Omental fat pad (tissue), 4 donors: ENCODE data around the gene TDO2. TPM values are rescaled to one million over a fixed set of nuclear protein-coding genes. Genes with fewer than 3 reads are reported as not detected.

Experiments used
- ATAC-seq: fragments of 150-250 bp; one replicate; pipeline ENCODE4 v1.9.1; 2016; ENCODE audit warnings: mild to moderate bottlenecking, moderate library complexity; ENCODE audit not compliant: low FRiP score
- DNase-seq: peaks from one replicate; pipeline ENCODE4 v3.0.0-alpha.2; 2019; ENCODE audit warnings: low spot score
- total RNA-seq, 4 donors: library from RNA; depleted of rRNA; stranded (reverse); fragments of >200 nt; gene quantifications; one replicate each; pipeline ENCODE4 v1.1.0, GENCODE V29; 2016
- TF ChIP-seq, protein P1 (sequence below), 3 donors: fragments of 450-650 bp; IDR thresholded peaks; one replicate each; pipeline ENCODE4 v1.5.1; 2016 to 2017; ENCODE audit warnings: antibody characterized with exemption in 3 of 3, mild to moderate bottlenecking in 3 of 3, moderate library complexity in 2 of 3

Gene TDO2
- total RNA-seq, 4 donors from 2014 or later = 0.36 TPM; not detected in 3

- TF ChIP-seq, protein P1, sequence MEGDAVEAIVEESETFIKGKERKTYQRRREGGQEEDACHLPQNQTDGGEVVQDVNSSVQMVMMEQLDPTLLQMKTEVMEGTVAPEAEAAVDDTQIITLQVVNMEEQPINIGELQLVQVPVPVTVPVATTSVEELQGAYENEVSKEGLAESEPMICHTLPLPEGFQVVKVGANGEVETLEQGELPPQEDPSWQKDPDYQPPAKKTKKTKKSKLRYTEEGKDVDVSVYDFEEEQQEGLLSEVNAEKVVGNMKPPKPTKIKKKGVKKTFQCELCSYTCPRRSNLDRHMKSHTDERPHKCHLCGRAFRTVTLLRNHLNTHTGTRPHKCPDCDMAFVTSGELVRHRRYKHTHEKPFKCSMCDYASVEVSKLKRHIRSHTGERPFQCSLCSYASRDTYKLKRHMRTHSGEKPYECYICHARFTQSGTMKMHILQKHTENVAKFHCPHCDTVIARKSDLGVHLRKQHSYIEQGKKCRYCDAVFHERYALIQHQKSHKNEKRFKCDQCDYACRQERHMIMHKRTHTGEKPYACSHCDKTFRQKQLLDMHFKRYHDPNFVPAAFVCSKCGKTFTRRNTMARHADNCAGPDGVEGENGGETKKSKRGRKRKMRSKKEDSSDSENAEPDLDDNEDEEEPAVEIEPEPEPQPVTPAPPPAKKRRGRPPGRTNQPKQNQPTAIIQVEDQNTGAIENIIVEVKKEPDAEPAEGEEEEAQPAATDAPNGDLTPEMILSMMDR (IDR thresholded peaks at IDR 0.05) = no peak
- no peak for ATAC-seq
- DNase-seq = no peak
Observed at GRCh38 chr4:155904331-155904730, 835 bp downstream of the TDO2 start.

DNA sequence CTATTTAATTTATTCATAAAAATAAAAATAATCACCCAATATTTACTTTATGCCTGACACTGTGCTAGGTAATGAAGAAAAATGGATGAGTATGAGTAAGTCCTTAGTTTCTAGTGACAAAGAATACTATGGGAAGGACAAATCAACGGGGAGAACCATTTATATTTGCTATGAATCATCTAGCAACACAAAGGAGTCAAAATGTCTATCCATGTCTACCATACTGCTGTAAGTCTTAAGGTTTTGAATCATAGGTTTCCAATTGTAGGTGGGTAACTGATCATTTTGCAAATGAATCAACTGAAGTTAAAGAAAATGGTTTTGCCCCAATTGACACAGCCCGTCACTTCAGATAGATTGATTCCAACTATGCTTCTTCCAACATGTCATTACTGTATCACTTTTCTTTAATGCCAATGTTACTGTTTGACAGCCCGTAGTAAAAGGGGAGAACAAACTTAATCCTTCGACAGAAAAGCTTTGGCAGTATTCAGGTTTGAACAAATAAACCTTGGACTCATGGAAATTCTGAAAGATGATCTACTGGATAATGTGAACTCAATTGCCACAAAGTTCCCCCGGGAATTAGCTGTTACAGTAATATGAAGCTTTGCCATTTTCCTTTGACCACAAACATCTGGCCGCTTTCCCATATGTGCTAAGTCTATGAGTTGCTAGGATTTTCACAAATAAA is 3.2 kb downstream of the TDO2 start:
- TF ChIP-seq, protein P1 (IDR thresholded peaks at IDR 0.05) = no peak
- ATAC-seq (no peak), DNase-seq (no peak)

- TF ChIP-seq, protein P1 (IDR thresholded peaks at IDR 0.05) = no peak
- ATAC-seq (no peak), DNase-seq (no peak)
Observed at GRCh38 chr4:155907556-155907955, 4.1 kb downstream of the TDO2 start.

DNA sequence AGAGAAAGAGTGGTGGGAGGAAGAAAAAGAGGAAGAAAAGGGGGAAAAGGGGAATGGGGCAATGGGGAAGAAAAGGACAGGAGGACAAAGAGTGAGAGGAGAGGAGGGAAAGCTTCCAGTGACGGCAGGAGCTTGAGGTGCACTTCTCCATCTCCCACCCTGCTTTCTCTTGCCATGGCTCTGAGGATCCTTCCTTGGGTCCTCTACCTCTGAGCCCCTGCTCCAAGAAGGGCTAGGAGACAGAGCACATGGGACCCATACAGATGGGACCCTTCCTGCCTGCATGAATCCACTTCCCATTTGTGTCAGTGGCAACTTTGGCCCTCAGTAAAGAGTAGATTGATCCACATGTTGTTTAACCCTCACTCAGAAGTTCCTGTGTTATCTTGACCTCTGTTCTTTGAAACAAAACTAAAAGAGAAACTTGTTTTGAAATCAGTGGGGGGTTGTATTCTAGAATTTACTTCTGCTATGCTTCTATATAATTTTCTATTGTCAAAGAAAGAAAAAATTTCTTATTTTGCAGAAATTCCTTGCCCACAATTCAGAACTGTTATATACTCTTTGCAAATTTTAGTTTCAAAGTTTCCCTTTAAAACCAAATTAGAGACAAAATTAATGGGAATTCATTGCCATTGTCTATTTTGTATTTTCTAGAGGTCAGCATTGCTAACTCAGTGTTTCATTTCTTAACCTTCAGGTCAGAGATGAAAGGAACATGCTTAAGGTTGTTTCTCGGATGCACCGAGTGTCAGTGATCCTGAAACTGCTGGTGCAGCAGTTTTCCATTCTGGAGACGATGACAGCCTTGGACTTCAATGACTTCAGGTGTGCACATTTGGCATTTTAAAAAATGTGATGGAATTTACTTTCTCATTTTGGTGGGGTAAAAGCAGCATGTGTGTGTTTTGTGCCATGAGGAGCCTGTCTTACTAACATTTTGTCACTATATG is 5.0 kb downstream of the TDO2 start:
- TF ChIP-seq, protein P1 (IDR thresholded peaks at IDR 0.05) = no peak
- no peak for ATAC-seq
- no peak for DNase-seq

DNA sequence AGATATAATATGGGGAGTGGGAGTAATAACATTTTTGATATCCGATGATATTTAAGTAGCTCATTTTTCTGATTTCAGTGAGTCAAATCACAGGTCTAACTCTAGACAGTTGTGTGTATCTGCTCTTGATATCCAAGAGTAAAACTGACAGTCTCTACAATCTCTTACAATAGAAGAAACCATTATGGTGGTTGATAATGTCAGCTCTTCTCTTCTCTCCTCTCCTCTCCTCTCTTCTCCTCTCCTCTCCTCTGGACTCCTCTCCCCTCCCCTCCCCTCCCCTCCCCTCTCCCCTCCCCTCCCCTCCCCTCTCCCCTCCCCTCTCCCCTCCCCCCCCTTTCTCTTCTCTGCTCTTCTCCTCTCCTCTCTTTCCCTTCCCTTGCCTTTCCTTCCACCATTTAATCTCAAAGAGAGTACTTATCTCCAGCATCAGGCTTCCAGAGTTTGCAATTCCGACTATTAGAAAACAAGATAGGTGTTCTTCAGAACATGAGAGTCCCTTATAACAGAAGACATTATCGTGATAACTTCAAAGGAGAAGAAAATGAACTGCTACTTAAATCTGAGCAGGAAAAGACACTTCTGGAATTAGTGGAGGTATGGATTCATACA is 6.2 kb downstream of the TDO2 start:
- TF ChIP-seq, protein P1 (IDR thresholded peaks at IDR 0.05) = no peak
- no peak for ATAC-seq
- DNase-seq = no peak

GRCh38 chr4:155911905-155912304 is 8.4 kb downstream of the TDO2 start:
- TF ChIP-seq, protein P1 (IDR thresholded peaks at IDR 0.05) = no peak
- ATAC-seq (no peak), DNase-seq (no peak)
